ENCODE measurements around the gene STYX. TPM values are rescaled to one million over a fixed set of nuclear protein-coding genes. Genes with fewer than 3 reads are reported as not detected.

The STYX gene
- total RNA-seq, 1 experiment from 2014 or later = 16.3 TPM

DNA sequence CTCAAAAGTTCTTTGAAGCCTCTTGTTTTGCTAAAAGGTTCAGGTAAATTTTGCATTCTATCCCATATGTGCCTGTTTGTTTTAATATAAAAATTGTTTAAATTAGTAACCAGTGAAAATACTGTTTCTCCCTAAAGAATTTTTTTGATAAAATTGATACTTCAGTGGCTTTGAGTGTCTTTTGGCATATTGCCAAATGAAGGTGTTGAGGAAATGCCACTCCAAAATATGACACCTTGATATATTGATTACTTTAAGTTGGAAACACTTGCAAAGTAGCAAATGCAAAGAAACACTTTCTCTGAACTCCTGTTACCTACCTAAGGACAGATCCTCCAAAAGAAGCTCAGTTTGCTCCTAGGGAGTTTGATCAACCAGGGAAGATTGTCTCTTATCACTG is 8.4 kb downstream of the STYX start:
- peaks cover 42% of the 10 kb centered on the region for H3K79me2 ChIP-seq (ENCODE audit: insufficient read depth, low read length)
- intact Hi-C loops (cut with micrococcal nuclease) = no loop called here
- DNase-seq (ENCODE audit: low read depth, low spot score) (no peak), ATAC-seq (no peak)
- H3K27ac ChIP-seq (ENCODE audit: low read depth, low read length) = no peak overlapping the region
- no peak overlapping the region for H2AFZ ChIP-seq (ENCODE audit: low read depth, low read length, poor library complexity, severe bottlenecking)
- no peaks in the 10 kb centered on the region for H3K4me1 ChIP-seq (ENCODE audit: control insufficient read depth in 1 of 2, insufficient read depth in 2 of 2, low read length in 2 of 2)
- CTCF ChIA-PET = no interaction called here
- no peaks in the 10 kb centered on the region for H3K9me2 ChIP-seq (ENCODE audit: insufficient read depth)
- no peak overlapping the region for H3K4me2 ChIP-seq (ENCODE audit: low read length)
- no peak overlapping the region for H3K4me3 ChIP-seq (replicated peaks in 1 of 2; ENCODE audit: low read depth in 1 of 2, low read length in 2 of 2)
- H3K36me3 ChIP-seq (ENCODE audit: control insufficient read depth in 1 of 2, insufficient read depth in 2 of 2, low read length in 2 of 2) = no peaks in the 10 kb centered on the region; a peak in 1 of 4 replicates
- H3K27me3 ChIP-seq (ENCODE audit: insufficient read depth, low read length) = no peaks in the 10 kb centered on the region
- H3K9ac ChIP-seq (ENCODE audit: low read length) = no peak overlapping the region
- RAD21 ChIA-PET (ENCODE audit: low non-redundant PET in 1 of 2, low total read pairs in 2 of 2, uncharacterized antibody in 2 of 2, unreplicated experiment in 2 of 2) = no interaction called here
- BruUV-seq (replicated peaks) = no TSS peak
- H4K20me1 ChIP-seq (ENCODE audit: insufficient read depth) = no peaks in the 10 kb centered on the region
- POLR2A ChIA-PET = no interaction called here
- no peaks in the 10 kb centered on the region for H3K9me3 ChIP-seq (ENCODE audit: control insufficient read depth in 1 of 2, insufficient read depth in 1 of 2, low read depth in 1 of 2, low read length in 2 of 2)
- TF ChIP-seq ZFX (IDR thresholded peaks at IDR 0.05) = no peak
- TF ChIP-seq POLR2A (IDR thresholded peaks at IDR 0.05; ENCODE audit: borderline replicate concordance, extremely low read depth, insufficient read depth, insufficient read length) = no peak
- TF ChIP-seq SP1 (IDR thresholded peaks at IDR 0.05; ENCODE audit: low read depth) = no peak
- no peak for TF ChIP-seq POLR2AphosphoS5 (IDR thresholded peaks at IDR 0.05; ENCODE audit: low read depth, low read length)
- no peak for TF ChIP-seq ZNF274 (IDR thresholded peaks at IDR 0.05; ENCODE audit: low read depth, low read length)
- TF ChIP-seq, protein P1, sequence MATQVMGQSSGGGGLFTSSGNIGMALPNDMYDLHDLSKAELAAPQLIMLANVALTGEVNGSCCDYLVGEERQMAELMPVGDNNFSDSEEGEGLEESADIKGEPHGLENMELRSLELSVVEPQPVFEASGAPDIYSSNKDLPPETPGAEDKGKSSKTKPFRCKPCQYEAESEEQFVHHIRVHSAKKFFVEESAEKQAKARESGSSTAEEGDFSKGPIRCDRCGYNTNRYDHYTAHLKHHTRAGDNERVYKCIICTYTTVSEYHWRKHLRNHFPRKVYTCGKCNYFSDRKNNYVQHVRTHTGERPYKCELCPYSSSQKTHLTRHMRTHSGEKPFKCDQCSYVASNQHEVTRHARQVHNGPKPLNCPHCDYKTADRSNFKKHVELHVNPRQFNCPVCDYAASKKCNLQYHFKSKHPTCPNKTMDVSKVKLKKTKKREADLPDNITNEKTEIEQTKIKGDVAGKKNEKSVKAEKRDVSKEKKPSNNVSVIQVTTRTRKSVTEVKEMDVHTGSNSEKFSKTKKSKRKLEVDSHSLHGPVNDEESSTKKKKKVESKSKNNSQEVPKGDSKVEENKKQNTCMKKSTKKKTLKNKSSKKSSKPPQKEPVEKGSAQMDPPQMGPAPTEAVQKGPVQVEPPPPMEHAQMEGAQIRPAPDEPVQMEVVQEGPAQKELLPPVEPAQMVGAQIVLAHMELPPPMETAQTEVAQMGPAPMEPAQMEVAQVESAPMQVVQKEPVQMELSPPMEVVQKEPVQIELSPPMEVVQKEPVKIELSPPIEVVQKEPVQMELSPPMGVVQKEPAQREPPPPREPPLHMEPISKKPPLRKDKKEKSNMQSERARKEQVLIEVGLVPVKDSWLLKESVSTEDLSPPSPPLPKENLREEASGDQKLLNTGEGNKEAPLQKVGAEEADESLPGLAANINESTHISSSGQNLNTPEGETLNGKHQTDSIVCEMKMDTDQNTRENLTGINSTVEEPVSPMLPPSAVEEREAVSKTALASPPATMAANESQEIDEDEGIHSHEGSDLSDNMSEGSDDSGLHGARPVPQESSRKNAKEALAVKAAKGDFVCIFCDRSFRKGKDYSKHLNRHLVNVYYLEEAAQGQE (IDR thresholded peaks at IDR 0.05; ENCODE audit: low read depth) = no peak
- TF ChIP-seq SRF (IDR thresholded peaks at IDR 0.05; ENCODE audit: low read depth) = no peak
- TF ChIP-seq, protein P2, sequence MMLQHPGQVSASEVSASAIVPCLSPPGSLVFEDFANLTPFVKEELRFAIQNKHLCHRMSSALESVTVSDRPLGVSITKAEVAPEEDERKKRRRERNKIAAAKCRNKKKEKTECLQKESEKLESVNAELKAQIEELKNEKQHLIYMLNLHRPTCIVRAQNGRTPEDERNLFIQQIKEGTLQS (IDR thresholded peaks at IDR 0.05) = no peak
